ENCODE results near the gene DBNDD1.

DNA sequence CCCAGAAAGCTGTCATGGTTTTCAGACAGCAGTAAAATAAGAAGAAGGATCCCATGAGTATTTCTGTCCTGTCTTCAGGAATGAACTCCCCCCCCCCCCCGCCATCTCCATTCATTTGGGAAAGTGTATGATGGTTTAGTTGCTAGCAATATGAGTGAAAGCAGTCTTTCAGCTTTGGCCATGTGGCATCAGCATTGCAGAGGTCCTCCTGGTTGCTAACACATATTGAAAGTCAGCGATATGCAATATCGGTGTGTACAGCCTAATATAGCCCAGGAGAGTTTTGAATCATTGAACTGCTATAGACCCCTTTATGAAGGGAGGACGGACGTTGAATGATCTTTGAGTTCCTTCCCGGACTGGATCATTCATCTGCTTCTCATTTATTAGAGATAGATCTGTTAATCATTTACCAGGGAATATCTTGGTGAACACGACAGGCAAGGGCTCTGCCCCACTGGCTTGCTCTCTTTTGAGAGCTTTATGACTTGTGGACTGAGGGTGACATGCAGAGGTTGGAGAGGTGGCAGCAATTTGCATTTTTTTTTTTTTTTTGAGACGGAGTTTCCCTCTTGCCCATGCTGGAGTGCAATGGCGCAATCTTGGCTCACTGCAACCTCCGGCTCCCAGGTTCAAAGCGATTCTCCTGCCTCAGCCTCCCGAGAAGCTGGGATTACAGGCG lies 45.5 kb downstream of the DBNDD1 start:
- TF ChIP-seq ZNF133 (tag by site-specific recombination; IDR thresholded peaks at IDR 0.05) = no peak
- TF ChIP-seq, protein P1, sequence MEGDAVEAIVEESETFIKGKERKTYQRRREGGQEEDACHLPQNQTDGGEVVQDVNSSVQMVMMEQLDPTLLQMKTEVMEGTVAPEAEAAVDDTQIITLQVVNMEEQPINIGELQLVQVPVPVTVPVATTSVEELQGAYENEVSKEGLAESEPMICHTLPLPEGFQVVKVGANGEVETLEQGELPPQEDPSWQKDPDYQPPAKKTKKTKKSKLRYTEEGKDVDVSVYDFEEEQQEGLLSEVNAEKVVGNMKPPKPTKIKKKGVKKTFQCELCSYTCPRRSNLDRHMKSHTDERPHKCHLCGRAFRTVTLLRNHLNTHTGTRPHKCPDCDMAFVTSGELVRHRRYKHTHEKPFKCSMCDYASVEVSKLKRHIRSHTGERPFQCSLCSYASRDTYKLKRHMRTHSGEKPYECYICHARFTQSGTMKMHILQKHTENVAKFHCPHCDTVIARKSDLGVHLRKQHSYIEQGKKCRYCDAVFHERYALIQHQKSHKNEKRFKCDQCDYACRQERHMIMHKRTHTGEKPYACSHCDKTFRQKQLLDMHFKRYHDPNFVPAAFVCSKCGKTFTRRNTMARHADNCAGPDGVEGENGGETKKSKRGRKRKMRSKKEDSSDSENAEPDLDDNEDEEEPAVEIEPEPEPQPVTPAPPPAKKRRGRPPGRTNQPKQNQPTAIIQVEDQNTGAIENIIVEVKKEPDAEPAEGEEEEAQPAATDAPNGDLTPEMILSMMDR (tag by site-specific recombination; IDR thresholded peaks at IDR 0.05) = no peak
- no peak for TF ChIP-seq ZNF302 (tag by site-specific recombination; IDR thresholded peaks at IDR 0.05; ENCODE audit: low read depth)
- TF ChIP-seq ZNF600 (tag by site-specific recombination; IDR thresholded peaks at IDR 0.05) = no peak
- TF ChIP-seq ZBTB17 (tag by site-specific recombination; IDR thresholded peaks at IDR 0.05) = no peak
- TF ChIP-seq, protein P2, sequence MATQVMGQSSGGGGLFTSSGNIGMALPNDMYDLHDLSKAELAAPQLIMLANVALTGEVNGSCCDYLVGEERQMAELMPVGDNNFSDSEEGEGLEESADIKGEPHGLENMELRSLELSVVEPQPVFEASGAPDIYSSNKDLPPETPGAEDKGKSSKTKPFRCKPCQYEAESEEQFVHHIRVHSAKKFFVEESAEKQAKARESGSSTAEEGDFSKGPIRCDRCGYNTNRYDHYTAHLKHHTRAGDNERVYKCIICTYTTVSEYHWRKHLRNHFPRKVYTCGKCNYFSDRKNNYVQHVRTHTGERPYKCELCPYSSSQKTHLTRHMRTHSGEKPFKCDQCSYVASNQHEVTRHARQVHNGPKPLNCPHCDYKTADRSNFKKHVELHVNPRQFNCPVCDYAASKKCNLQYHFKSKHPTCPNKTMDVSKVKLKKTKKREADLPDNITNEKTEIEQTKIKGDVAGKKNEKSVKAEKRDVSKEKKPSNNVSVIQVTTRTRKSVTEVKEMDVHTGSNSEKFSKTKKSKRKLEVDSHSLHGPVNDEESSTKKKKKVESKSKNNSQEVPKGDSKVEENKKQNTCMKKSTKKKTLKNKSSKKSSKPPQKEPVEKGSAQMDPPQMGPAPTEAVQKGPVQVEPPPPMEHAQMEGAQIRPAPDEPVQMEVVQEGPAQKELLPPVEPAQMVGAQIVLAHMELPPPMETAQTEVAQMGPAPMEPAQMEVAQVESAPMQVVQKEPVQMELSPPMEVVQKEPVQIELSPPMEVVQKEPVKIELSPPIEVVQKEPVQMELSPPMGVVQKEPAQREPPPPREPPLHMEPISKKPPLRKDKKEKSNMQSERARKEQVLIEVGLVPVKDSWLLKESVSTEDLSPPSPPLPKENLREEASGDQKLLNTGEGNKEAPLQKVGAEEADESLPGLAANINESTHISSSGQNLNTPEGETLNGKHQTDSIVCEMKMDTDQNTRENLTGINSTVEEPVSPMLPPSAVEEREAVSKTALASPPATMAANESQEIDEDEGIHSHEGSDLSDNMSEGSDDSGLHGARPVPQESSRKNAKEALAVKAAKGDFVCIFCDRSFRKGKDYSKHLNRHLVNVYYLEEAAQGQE (tag by site-specific recombination; IDR thresholded peaks at IDR 0.05) = no peak
- no peak for TF ChIP-seq ZIC2 (tag by site-specific recombination; IDR thresholded peaks at IDR 0.05)
- TF ChIP-seq, protein P3, sequence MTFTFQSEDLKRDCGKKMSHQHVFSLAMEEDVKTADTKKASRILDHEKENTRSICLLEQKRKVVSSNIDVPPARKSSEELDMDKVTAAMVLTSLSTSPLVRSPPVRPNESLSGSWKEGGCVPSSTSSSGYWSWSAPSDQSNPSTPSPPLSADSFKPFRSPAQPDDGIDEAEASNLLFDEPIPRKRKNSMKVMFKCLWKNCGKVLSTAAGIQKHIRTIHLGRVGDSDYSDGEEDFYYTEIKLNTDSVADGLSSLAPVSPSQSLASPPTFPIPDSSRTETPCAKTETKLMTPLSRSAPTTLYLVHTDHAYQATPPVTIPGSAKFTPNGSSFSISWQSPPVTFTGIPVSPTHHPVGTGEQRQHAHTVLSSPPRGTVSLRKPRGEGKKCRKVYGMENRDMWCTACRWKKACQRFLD (tag by site-specific recombination; IDR thresholded peaks at IDR 0.05) = no peak
- TF ChIP-seq, protein P4, sequence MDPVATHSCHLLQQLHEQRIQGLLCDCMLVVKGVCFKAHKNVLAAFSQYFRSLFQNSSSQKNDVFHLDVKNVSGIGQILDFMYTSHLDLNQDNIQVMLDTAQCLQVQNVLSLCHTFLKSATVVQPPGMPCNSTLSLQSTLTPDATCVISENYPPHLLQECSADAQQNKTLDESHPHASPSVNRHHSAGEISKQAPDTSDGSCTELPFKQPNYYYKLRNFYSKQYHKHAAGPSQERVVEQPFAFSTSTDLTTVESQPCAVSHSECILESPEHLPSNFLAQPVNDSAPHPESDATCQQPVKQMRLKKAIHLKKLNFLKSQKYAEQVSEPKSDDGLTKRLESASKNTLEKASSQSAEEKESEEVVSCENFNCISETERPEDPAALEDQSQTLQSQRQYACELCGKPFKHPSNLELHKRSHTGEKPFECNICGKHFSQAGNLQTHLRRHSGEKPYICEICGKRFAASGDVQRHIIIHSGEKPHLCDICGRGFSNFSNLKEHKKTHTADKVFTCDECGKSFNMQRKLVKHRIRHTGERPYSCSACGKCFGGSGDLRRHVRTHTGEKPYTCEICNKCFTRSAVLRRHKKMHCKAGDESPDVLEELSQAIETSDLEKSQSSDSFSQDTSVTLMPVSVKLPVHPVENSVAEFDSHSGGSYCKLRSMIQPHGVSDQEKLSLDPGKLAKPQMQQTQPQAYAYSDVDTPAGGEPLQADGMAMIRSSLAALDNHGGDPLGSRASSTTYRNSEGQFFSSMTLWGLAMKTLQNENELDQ (tag by site-specific recombination; IDR thresholded peaks at IDR 0.05; ENCODE audit: low read depth) = no peak

Measured in HEK293 (cell line).